AG09319 (cell line): ENCODE results near the gene PDE2A.

Experiments
- DNase-seq: peaks from one replicate; pipeline ENCODE4 v3.0.0-alpha.2; 2010; ENCODE audit warnings: low read depth; ENCODE audit errors: extremely low read depth
- CTCF ChIP-seq: IDR thresholded peaks from 2 replicates; pipeline ENCODE4 v1.5.1; 2011; ENCODE audit warnings: low read depth, mild to moderate bottlenecking, inconsistent platforms, low read length, moderate library complexity

Gene PDE2A

GRCh38 chr11:72665911-72666472 lies 8.2 kb downstream of the PDE2A start:
- TF ChIP-seq CTCF = no peak
- no peak for DNase-seq

GRCh38 chr11:72662036-72662435 lies 12.2 kb downstream of the PDE2A start:
- no peak for TF ChIP-seq CTCF
- no peak for DNase-seq

GRCh38 chr11:72661486-72661885 lies 12.7 kb downstream of the PDE2A start:
- TF ChIP-seq CTCF = no peak
- no peak for DNase-seq

- TF ChIP-seq CTCF = no peak
- no peak for DNase-seq
Measured at GRCh38 chr11:72658989-72659640, 15.1 kb downstream of the PDE2A start.

GRCh38 chr11:72657411-72658100 lies 16.7 kb downstream of the PDE2A start:
- no peak for TF ChIP-seq CTCF
- DNase-seq = no peak

- DNase-seq = no peak
- TF ChIP-seq CTCF = no peak
Measured at GRCh38 chr11:72655896-72656464, 18.2 kb downstream of the PDE2A start.

- no peak for TF ChIP-seq CTCF
- DNase-seq = no peak
Measured at GRCh38 chr11:72655014-72655413, 19.2 kb downstream of the PDE2A start.
